GM21390 (cell line): ENCODE measurements around the gene PEX13.
A peak's percentile ranks its signal among the peaks of the same experiment; 100 is the strongest.
"Not testable (repeated sequence)": the region's sequence is repeated elsewhere in the genome, so short reads cannot be mapped to it uniquely, and the experiment has no call there.

Experiments
- ATAC-seq: cut with Tn5 transposase; IDR thresholded peaks from one replicate; pipeline ENCODE4 v1.9.1; 2021; ENCODE audit not compliant: unreplicated experiment

Gene PEX13

DNA sequence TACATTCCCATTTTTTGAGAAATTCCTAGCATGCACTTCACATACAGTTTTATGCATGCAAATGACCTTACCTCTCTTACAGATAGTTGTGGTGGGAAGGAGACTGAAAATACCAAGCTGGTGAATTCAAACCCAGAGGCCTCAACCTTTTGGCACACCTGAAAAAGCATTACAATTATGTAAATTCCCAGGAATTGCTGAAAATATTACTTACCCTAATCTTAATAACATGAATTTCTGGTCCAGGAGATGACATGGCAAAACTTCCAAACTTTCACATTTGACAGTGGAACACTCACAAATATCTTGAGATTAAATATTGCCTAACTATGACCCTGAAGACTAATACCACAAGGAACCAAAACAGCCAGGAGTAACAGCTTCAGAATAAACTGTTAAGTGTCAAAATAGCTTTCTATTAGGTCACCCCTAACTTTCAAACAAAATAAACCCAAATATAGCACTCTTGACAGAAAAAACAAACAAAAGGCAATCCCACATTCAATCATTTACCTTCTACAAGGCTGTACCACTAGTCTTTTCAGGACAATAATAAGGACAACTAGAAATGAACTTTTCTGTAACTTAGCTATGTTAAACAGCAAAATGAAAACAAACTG, 10.9 kb upstream of the PEX13 start:
- no peak for ATAC-seq

DNA sequence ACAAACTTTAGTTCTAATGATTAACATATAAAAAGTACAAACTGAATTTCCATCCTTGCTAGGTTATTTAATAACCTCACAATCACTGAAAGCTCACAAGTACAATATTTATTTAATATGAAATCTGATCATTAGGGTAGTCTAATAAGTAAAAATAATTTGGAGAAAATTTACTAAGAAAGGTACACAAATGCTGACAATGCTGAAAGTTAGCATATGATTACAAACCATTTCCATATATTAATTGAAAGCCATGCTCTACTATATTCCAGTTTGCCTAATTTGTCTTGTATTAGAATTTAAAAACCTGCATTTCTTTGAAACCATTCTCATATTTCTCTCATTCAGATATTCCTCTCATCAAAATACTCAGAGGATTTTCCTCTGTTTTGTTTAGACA, 8.2 kb upstream of the PEX13 start:
- ATAC-seq, result no peak

GRCh38 chr2:61011678-61012077, 5.8 kb upstream of the PEX13 start:
- no peak for ATAC-seq

DNA sequence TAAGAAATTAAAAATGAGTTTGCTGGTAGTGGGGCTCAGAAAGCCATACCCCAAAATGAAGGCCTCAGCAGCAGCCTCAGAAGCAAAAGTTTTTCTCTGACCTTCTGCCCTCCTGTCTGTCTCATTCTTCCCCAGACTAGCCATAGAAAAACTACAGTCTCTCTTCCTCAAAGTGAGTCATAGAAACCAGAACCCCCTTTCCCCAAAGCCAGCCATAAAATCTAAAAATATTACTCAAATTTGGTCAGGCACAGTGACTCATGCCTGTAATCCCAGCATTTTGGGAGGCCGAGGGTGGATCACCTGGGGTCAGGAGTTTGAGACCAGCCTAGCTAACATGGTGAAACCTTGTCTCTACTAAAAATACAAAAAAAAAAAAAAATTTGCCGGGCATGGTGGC, 5.2 kb upstream of the PEX13 start:
- not testable (repeated sequence) for ATAC-seq

DNA sequence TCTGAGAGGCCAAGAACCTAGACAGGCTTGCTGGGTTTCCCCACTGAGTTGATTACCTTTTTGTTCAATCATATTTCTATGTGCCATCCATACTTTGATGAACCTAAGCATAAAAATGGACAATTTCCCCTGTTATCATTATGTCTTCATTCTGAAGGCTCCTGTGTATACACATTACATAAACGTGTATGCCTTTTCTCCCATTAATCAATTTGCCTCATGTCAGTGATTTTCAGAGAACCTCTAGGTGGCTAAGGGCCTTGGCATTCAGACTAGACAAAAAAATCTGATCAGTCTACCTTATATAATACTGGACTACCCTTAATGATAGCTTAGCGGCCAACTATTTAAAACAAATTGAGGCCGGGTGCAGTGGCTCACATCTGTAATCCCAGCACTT, 4.1 kb upstream of the PEX13 start:
- no peak for ATAC-seq

GRCh38 chr2:61014763-61015162, 2.8 kb upstream of the PEX13 start:
- ATAC-seq, result no peak

DNA sequence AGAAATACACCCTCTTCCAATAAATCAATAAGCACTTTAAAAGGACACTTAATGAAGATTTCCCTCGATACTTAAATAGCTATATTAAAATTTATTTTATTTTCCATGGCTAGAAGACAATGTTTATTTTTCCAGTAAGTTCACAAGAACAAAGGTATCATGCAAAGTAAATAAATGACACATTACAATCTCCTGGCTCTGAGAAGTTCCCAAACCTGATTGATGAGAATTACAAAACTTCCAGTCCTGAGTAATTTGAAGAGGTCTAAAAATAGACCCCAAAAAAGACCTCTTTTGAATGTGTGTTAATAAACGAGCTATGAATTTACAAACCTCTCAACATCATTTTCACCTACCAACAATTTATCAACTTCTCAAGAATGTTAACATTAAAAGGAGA, 1.5 kb upstream of the PEX13 start:
- no peak for ATAC-seq

DNA sequence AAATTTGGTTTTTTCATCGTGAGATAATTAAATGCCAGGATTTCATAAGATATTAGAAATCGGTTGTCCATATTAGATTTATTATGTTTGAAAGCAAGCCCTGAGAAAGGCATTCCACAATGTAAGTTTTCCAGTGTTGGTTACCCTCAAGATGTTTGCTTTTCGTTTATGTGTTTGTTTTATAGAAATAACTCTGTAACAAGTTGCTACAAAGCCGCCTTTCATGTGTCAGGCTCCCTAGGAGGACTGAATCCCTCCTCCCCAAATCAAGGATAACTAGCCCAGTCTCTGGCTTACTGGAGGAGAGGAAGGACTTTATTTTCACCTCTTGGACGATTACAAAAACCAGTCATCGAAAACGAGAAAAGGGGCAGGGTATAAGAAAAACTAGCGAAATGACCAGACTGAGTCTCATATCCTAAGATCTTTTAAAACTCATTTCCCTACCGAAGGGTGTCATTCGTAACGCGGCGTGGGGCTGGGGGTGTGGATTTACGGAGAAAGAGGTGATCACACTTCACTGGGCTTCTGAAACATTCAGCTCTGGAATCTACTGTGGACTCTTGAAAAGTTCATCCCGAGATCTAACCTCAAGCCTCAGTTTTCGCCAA, 1.0 kb upstream of the PEX13 start:
- ATAC-seq, result peak; percentile 30

- ATAC-seq, result peak; percentile 50
Measured at GRCh38 chr2:61017003-61017555, 441 bp upstream of the PEX13 start.

DNA sequence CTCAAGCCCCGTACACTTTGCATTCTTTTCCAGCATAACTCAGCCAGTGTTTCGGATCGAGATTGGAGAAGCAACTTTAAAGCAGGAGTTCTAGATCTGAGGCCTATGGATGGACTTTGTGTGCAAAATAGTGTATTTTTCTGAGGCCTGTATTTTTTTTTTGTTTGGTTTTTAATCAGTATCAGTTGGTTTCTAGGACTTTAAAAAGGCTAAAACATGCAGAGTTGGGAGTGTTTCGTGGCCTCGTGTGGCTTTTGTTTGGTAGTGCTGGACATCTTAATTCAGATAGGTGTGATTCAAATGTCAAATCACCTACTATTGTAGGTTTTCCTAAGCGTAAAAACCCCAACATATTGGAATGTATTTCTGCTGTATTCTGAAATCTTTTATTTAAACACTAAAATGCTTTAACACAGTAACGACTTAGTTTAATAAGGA, 817 bp downstream of the PEX13 start:
- no peak for ATAC-seq

DNA sequence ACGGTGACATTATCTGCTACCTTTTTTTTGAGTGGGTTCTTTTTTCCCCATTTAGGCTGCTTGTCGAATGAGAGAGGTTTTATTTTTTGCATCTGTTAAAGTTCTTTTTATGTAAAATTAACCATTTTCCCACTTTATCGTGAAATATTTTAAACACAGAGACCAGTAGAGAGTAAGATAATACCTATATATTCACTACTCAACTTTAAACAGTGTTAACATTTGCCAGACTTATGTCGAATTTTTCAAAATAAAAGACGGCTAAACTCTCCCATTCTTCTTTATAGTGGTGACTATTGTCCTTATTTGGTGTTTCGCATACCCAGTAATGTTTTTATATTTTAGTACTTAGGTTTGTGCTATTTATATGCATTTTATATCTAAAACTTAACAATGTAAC, 1.3 kb downstream of the PEX13 start:
- no peak for ATAC-seq

- ATAC-seq, result no peak
Measured at GRCh38 chr2:61021228-61021660, 3.7 kb downstream of the PEX13 start.

DNA sequence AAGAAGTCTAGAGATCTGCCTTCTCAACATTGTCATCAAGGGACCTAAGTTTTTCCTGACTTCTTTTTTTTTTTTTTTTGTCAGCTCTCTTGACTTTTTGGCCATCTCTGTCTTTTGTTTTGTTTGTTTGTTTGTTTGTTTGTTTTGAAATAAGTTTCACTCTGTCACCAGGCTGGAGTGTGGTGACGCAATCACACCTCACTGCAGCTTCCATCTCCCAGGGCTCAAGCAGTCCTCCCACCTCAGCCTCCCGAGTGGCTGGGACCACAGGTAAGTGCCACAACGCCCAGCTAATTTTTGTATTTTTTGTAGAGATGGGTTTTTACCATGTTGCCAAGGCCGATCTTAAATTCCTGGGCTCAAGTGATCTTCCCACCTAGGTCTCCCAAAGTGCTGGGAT, 6.2 kb downstream of the PEX13 start:
- no peak for ATAC-seq

DNA sequence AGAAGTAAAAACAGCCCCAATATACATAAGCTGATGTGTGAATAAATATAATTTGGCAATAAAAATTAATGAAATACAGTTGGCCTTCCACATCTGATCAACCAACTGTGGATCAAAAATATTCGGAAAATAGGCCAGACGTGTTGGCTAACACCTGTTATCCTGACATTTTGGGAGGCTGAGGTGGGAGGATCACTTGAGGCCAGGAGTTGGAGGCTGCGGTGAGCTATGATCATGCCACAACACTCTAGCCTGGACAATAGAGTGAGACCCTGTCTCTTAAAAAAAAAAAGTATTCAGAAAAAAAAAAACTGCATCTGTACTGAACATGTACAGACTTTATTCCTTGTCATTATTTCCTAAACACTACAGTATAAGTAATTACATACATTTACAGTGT, 12.0 kb downstream of the PEX13 start:
- ATAC-seq, result no peak

DNA sequence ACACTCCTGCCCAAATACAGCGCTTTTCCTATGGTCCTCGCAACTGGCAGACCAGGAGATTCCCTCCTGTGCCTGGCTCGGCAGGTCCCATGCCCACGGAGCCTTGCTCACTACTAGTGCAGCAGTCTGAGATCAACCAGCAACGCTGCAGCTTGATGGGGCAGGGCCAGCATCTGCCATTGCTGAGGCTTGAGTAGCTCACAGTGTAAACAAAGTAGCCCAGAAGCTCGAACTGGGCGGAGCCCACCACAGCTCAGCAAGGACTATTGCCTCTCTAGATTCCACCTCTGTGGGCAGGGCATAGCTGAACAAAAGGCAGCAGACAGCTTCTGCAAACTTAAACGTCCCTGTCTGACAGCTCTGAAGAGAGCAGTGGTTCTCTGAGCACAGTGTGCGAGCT, 17.1 kb downstream of the PEX13 start:
- not testable (repeated sequence) for ATAC-seq

- not testable (repeated sequence) for ATAC-seq
Measured at GRCh38 chr2:61036643-61037042, 19.1 kb downstream of the PEX13 start.

- no peak for ATAC-seq
Measured at GRCh38 chr2:61042807-61043206, 25.3 kb downstream of the PEX13 start.

DNA sequence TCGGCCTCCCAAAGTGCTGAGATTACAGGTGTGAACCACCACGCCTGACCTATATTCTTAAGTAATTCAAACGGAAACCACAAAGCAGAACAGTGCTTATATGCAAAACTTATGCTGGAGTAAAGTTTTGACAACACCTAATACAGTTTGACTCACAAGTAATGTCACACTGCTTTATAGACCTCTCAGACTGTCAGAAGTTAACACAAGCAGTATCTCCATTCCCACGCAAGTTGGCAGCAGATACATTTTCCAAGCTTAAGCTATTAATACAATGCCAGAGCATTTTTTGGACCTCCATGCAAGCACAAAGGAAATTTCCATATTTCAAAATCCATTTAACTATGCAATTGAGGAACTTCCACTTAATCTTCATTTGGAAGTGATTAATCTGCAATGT, 27.1 kb downstream of the PEX13 start:
- ATAC-seq, result peak; percentile 61

DNA sequence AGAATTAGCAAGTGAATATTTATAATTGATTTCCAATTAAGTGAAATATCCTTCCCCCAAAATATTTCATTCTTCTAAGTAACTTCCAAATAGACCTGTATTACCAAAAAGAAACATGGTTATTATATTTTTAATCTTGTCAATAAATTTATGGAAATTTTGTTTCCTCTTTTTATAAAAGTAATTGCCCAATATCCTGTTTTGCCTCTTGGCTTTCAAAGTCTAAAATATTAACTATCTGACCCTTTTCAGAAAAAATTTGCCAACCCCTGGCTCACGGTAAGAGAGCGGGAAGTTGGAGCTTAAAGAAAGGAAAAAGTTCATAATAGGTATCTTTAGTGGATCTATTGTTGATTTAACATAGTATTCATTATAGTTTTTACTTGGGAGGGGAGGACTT, 27.7 kb downstream of the PEX13 start:
- ATAC-seq, result no peak

- no peak for ATAC-seq
Measured at GRCh38 chr2:61045999-61046398, 28.5 kb downstream of the PEX13 start.

- no peak for ATAC-seq
Measured at GRCh38 chr2:61055557-61055956, 38.0 kb downstream of the PEX13 start.

GRCh38 chr2:61057562-61057961, 40.0 kb downstream of the PEX13 start:
- no peak for ATAC-seq

DNA sequence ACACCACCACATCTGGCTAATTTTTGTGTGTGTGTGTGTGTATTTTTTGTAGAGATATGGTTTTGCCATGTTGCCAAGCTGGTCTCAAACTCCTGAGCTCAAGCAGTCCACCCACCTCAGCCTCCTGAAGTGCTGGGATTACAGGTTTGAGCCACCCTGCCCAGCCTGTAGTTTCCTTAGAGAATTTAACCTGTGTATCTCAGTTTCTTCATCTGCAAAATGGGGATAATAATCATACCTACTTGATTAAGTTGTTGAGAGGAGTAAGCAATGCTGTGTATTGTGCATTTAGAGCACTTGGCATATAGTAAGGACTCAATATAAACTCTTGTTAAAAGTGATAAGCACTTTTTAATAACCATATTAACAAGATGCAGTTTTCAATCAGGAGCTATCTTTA, 41.9 kb downstream of the PEX13 start:
- no peak for ATAC-seq
